ENCODE data around the gene IL17D.

DNA sequence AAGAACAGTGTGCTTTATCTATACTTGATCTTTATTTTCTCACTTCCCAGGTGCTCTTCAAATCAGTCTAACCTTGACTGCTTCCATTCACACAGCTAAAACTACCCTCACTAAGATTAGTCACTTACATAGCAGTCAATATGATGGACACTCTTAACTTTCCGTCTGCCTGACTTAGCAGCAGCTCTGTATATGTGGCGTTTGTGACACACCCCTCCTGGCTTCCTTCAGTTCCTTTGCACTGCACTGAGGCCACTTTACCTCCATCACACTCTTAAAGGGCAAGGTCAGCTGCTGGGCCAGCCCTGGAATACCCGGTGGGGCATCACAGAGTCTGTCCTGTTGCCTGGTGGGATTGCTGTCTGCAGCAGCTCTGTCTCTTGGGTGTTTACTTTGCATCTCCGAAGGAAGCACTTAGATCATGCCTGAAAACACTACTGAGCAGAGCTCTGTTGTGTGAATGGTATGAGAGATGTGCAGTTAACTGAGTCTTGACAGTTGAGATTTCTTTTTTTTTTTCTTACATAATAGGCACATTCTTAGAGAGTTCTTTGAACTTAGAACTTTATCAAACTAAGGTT, 35.6 kb upstream of the IL17D start:
- TF ChIP-seq, protein P1, sequence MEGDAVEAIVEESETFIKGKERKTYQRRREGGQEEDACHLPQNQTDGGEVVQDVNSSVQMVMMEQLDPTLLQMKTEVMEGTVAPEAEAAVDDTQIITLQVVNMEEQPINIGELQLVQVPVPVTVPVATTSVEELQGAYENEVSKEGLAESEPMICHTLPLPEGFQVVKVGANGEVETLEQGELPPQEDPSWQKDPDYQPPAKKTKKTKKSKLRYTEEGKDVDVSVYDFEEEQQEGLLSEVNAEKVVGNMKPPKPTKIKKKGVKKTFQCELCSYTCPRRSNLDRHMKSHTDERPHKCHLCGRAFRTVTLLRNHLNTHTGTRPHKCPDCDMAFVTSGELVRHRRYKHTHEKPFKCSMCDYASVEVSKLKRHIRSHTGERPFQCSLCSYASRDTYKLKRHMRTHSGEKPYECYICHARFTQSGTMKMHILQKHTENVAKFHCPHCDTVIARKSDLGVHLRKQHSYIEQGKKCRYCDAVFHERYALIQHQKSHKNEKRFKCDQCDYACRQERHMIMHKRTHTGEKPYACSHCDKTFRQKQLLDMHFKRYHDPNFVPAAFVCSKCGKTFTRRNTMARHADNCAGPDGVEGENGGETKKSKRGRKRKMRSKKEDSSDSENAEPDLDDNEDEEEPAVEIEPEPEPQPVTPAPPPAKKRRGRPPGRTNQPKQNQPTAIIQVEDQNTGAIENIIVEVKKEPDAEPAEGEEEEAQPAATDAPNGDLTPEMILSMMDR (IDR thresholded peaks at IDR 0.05; ENCODE audit: extremely low read depth in 1 of 2, insufficient read depth in 1 of 2, low read depth in 1 of 2, low read length in 2 of 2), result no peak
- no peak for TF ChIP-seq POLR2A (IDR thresholded peaks at IDR 0.05; ENCODE audit: low read depth, low read length)
- no peak for TF ChIP-seq EZH2 (IDR thresholded peaks at IDR 0.05; ENCODE audit: borderline replicate concordance, low read depth, low read length, severe bottlenecking)
- no peak for TF ChIP-seq MYC (IDR thresholded peaks at IDR 0.05; ENCODE audit: low read depth, low read length)
- TF ChIP-seq, protein P2, sequence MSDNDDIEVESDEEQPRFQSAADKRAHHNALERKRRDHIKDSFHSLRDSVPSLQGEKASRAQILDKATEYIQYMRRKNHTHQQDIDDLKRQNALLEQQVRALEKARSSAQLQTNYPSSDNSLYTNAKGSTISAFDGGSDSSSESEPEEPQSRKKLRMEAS (IDR thresholded peaks at IDR 0.05; ENCODE audit: insufficient read depth, insufficient read length), result no peak
- no peak for TF ChIP-seq POLR2AphosphoS5 (IDR thresholded peaks at IDR 0.05; ENCODE audit: insufficient read depth, low read depth, low read length)
- TF ChIP-seq GATA2 (IDR thresholded peaks at IDR 0.05; ENCODE audit: insufficient read depth, insufficient read length, low read depth, low read length), result no peak
- no peak for TF ChIP-seq FOS (IDR thresholded peaks at IDR 0.05; ENCODE audit: borderline replicate concordance, insufficient read depth, low read length)
